HepG2 (cell line): Measurements from ENCODE around the gene CELF4. TPM values are rescaled to one million over a fixed set of nuclear protein-coding genes. Genes with fewer than 3 reads are reported as not detected.

Experiments
- AFF4 ChIP-seq: sonication (generic); formaldehyde crosslinking; IDR thresholded peaks from 2 replicates; pipeline ENCODE4 v1.4.0; 2020; ENCODE audit warnings: missing genetic modification reagents
- AGO2 ChIP-seq: fragments of 200-400 bp; formaldehyde crosslinking; optimal IDR thresholded peaks from 2 replicates; pipeline ENCODE3; 2017; ENCODE audit warnings: mild to moderate bottlenecking, low read depth, low read length, moderate library complexity
- ETV6 ChIP-seq: sonication (generic); formaldehyde crosslinking; conservative IDR thresholded peaks from 2 replicates; pipeline ENCODE4 v1.4.0; 2020; ENCODE audit warnings: missing genetic modification reagents
- HMG20B ChIP-seq: conservative IDR thresholded peaks from 2 replicates; pipeline ENCODE4 v1.6.1; 2016; ENCODE audit warnings: missing genetic modification reagents, missing compliant biosample characterization
- HOXA3 ChIP-seq: sonication (generic); formaldehyde crosslinking; IDR thresholded peaks from 2 replicates; pipeline ENCODE4 v1.5.0; 2020; ENCODE audit warnings: missing genetic modification reagents
- MEIS1 ChIP-seq: sonication (generic); formaldehyde crosslinking; IDR thresholded peaks from 2 replicates; pipeline ENCODE4 v1.9.0; 2021; ENCODE audit warnings: mild to moderate bottlenecking, missing genetic modification reagents, moderate library complexity, borderline replicate concordance
- MIXL1 ChIP-seq: IDR thresholded peaks from 2 replicates; pipeline ENCODE4 v1.6.1; 2016
- PAWR ChIP-seq: sonication (generic); formaldehyde crosslinking; IDR thresholded peaks from 2 replicates; pipeline ENCODE4 v1.4.0; 2020; ENCODE audit warnings: missing genetic modification reagents, mild to moderate bottlenecking, borderline replicate concordance
- PHF5A ChIP-seq: IDR thresholded peaks from one replicate; pipeline ENCODE4 v1.6.1; 2018; ENCODE audit warnings: low read depth, missing genetic modification reagents; ENCODE audit not compliant: unreplicated experiment
- POLR2G ChIP-seq: fragments of 200-400 bp; formaldehyde crosslinking; IDR thresholded peaks from 2 replicates; pipeline ENCODE4 v1.6.1; 2018; ENCODE audit warnings: mild to moderate bottlenecking, low read depth, low read length, moderate library complexity
- RBFOX2 ChIP-seq: fragments of 200-400 bp; formaldehyde crosslinking; IDR thresholded peaks from 2 replicates; pipeline ENCODE4 v1.6.1; 2017; ENCODE audit warnings: low read depth, mild to moderate bottlenecking, low read length
- TCF7 ChIP-seq: sonication (generic); IDR thresholded peaks from 2 replicates; pipeline ENCODE4 v1.6.1; 2016; ENCODE audit warnings: antibody characterized with exemption, low read depth
- ZKSCAN8 ChIP-seq: IDR thresholded peaks from 2 replicates; pipeline ENCODE4 v1.6.1; 2016; ENCODE audit warnings: borderline replicate concordance, missing genetic modification reagents, missing compliant biosample characterization
- ZMYM3 ChIP-seq: sonication (generic); formaldehyde crosslinking; IDR thresholded peaks from 2 replicates; pipeline ENCODE4 v1.5.1; 2020; ENCODE audit warnings: mild to moderate bottlenecking, missing genetic modification reagents
- ZNF512B ChIP-seq: sonication (generic); formaldehyde crosslinking; IDR thresholded peaks from 2 replicates; pipeline ENCODE4 v1.5.1; 2020; ENCODE audit warnings: missing genetic modification reagents, mild to moderate bottlenecking, borderline replicate concordance
- ZNF598 ChIP-seq: sonication (generic); formaldehyde crosslinking; IDR thresholded peaks from 2 replicates; pipeline ENCODE4 v1.5.1; 2020; ENCODE audit warnings: mild to moderate bottlenecking, missing genetic modification reagents, borderline replicate concordance
- ZNF737 ChIP-seq: sonication (generic); formaldehyde crosslinking; IDR thresholded peaks from 2 replicates; pipeline ENCODE4 v1.5.0; 2020; ENCODE audit warnings: missing genetic modification reagents, mild to moderate bottlenecking, borderline replicate concordance
- ZNF772 ChIP-seq: sonication (generic); formaldehyde crosslinking; IDR thresholded peaks from 2 replicates; pipeline ENCODE4 v1.5.0; 2020; ENCODE audit warnings: mild to moderate bottlenecking, missing genetic modification reagents
- polyA plus RNA-seq, 8 experiments: library from polyadenylated mRNA; depleted of rRNA in 3 of 8; stranded (reverse) in 7 of 8; unstranded in 1 of 8; fragments of >200 nt; fragmentation: Illumina TruSeq in 4 of 8; extraction: Trizol in 4 of 8; gene quantifications; 2 replicates each; pipeline versions ENCODE4 v1.2.1 to v1.2.3, GENCODE V29; 2011 to 2016; ENCODE audit warnings: low read depth in 4 of 8, missing spikeins in 1 of 8, mixed read lengths in 1 of 8; ENCODE audit not compliant: insufficient read depth in 1 of 8
- total RNA-seq, 5 experiments: library from RNA; depleted of rRNA; stranded (reverse); fragments of >200 nt; fragmentation: Illumina TruSeq; extraction: Trizol; gene quantifications; 2 replicates each; pipeline ENCODE4 v1.2.3, GENCODE V29; 2016; ENCODE audit warnings: low read depth in 1 of 5
- TF ChIP-seq, protein P1 (sequence below): sonication (generic); formaldehyde crosslinking; IDR thresholded peaks from 2 replicates; pipeline ENCODE4 v1.4.0; 2020; ENCODE audit warnings: missing genetic modification reagents
- TF ChIP-seq, protein P2 (sequence below): IDR thresholded peaks from 2 replicates; pipeline ENCODE4 v1.6.1; 2016

Gene CELF4
- total and polyA plus RNA-seq, 2 of the 13 experiments (the other 11 are each of a cell fraction or from before 2014, with no cell fraction given), result not detected

GRCh38 chr18:37270038-37270665 lies 295.4 kb downstream of the CELF4 start (continued):
- TF ChIP-seq ZNF512B (CRISPR knock-in tag) (peak; percentile 94; the same call in 1 of the 2 replicates), ZNF737 (peak; percentile 100), MIXL1 (CRISPR knock-in tag) (peak; percentile 100), PHF5A (CRISPR knock-in tag) (peak; percentile 98), TCF7 (no peak), ZKSCAN8 (CRISPR knock-in tag) (peak; percentile 99), ZMYM3 (CRISPR knock-in tag) (peak; percentile 54; the same call in 1 of the 2 replicates), MEIS1 (CRISPR knock-in tag) (peak; percentile 99), POLR2G (no peak), HOXA3 (CRISPR knock-in tag) (peak; percentile 97), ZNF598 (CRISPR knock-in tag) (peak; percentile 99; the same call in 1 of the 2 replicates), PAWR (CRISPR knock-in tag) (peak; percentile 99), ZNF772 (CRISPR knock-in tag) (peak; percentile 100), AFF4 (peak; percentile 98), RBFOX2 (no peak), ETV6 (CRISPR knock-in tag) (peak; percentile 100), HMG20B (CRISPR knock-in tag) (peak; percentile 99), AGO2 (no peak)
- TF ChIP-seq, protein P1, sequence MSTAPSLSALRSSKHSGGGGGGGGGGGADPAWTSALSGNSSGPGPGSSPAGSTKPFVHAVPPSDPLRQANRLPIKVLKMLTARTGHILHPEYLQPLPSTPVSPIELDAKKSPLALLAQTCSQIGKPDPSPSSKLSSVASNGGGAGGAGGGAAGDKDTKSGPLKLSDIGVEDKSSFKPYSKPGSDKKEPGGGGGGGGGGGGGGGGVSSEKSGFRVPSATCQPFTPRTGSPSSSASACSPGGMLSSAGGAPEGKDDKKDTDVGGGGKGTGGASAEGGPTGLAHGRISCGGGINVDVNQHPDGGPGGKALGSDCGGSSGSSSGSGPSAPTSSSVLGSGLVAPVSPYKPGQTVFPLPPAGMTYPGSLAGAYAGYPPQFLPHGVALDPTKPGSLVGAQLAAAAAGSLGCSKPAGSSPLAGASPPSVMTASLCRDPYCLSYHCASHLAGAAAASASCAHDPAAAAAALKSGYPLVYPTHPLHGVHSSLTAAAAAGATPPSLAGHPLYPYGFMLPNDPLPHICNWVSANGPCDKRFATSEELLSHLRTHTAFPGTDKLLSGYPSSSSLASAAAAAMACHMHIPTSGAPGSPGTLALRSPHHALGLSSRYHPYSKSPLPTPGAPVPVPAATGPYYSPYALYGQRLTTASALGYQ (CRISPR knock-in tag), result peak; percentile 98
- TF ChIP-seq, protein P2, sequence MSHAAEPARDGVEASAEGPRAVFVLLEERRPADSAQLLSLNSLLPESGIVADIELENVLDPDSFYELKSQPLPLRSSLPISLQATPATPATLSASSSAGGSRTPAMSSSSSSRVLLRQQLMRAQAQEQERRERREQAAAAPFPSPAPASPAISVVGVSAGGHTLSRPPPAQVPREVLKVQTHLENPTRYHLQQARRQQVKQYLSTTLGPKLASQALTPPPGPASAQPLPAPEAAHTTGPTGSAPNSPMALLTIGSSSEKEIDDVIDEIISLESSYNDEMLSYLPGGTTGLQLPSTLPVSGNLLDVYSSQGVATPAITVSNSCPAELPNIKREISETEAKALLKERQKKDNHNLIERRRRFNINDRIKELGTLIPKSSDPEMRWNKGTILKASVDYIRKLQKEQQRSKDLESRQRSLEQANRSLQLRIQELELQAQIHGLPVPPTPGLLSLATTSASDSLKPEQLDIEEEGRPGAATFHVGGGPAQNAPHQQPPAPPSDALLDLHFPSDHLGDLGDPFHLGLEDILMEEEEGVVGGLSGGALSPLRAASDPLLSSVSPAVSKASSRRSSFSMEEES, result peak; percentile 99
